Measurements from ENCODE around the gene MAP6.

DNA sequence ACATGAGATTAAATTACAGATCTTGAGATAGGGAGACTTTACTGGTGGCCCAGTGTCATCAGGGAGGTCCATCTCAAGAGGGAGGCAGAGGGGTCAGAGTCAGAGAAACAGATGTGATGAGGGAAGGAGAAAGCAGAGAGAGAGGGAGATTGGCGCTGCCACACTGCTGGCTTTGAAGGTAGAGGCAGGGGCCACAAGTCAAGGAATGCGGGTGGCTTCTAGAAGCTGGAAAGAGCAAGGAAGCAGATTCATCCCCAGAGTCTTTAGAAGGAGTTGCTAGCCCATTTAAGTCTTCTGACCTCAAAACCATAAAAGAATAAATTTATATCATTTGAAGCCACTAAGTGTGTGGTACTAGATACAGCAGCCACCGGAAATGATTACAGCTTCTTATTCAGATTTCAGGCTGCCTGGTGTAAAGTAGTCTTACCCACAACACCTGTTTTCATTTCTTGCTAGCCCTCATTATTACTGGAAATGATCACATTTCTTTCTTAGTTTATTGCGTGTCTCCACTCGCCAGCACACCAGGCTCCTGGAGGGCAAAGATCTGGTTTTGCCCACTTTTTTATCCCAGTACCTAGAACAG, 119.4 kb downstream of the MAP6 start:
- no peak for TF ChIP-seq CTCF (IDR thresholded peaks at IDR 0.05 in 8 of 11, conservative IDR thresholded peaks at IDR 0.05 in 3 of 11)
- TF ChIP-seq POLR2A (IDR thresholded peaks at IDR 0.05), result no peak

All from spleen (tissue), 7 donors.